GM23338 (cell line): ENCODE data around the gene UBXN7. TPM values are rescaled to one million over a fixed set of nuclear protein-coding genes. Genes with fewer than 3 reads are reported as not detected.
A peak's percentile ranks its signal among the peaks of the same experiment; 100 is the strongest.
"Not testable (repeated sequence)": the region's sequence is repeated elsewhere in the genome, so short reads cannot be mapped to it uniquely, and the experiment has no call there.

Experiments
- ATAC-seq: fragments of 200-7000 bp; cut with Tn5 transposase; 3 replicates; pipeline ENCODE4 v1.9.1; 2020
- DNase-seq: peaks from one replicate; pipeline ENCODE4 v3.0.0-alpha.2; 2015; ENCODE audit warnings: low spot score
- H2AFZ ChIP-seq: fragments of 200-600 bp; sonication (generic); 2 replicates; pipeline ENCODE4 v1.8.0; 2016; ENCODE audit warnings: antibody characterized with exemption, mild to moderate bottlenecking, moderate library complexity
- H3F3A ChIP-seq: fragments of 200-600 bp; sonication (generic); replicated peaks from 2 replicates; pipeline ENCODE4 v1.8.0; 2017; ENCODE audit warnings: antibody characterized with exemption, mixed run types, low read depth
- H3K27ac ChIP-seq: fragments of 200-600 bp; sonication (generic); 2 replicates; pipeline ENCODE4 v1.6.1; 2016; ENCODE audit warnings: low read depth
- H3K27me3 ChIP-seq: fragments of 200-600 bp; sonication (generic); 2 replicates; pipeline ENCODE4 v1.8.0; 2016; ENCODE audit warnings: mild to moderate bottlenecking, mixed run types, moderate library complexity; ENCODE audit not compliant: insufficient read depth
- H3K36me3 ChIP-seq: fragments of 200-600 bp; sonication (generic); 2 replicates; pipeline ENCODE4 v1.8.0; 2016; ENCODE audit warnings: mild to moderate bottlenecking; ENCODE audit not compliant: insufficient read depth
- H3K4me1 ChIP-seq: fragments of 200-600 bp; sonication (generic); 2 replicates; pipeline ENCODE4 v1.8.0; 2016; ENCODE audit warnings: mild to moderate bottlenecking, moderate library complexity; ENCODE audit not compliant: insufficient read depth
- H3K4me2 ChIP-seq: fragments of 200-600 bp; sonication (generic); 2 replicates; pipeline ENCODE4 v1.7.1; 2017; ENCODE audit warnings: mixed run types
- H3K4me3 ChIP-seq: fragments of 200-600 bp; sonication (generic); 2 replicates; pipeline ENCODE4 v1.6.1; 2016; ENCODE audit warnings: mixed run types
- H3K79me2 ChIP-seq: fragments of 200-600 bp; sonication (generic); replicated peaks from 2 replicates; pipeline ENCODE4 v1.8.0; 2017; ENCODE audit warnings: mild to moderate bottlenecking; ENCODE audit not compliant: insufficient read depth
- H3K9me2 ChIP-seq: fragments of 200-600 bp; sonication (generic); 2 replicates; pipeline ENCODE4 v1.8.0; 2017; ENCODE audit not compliant: insufficient read depth
- H4K20me1 ChIP-seq: fragments of 200-600 bp; sonication (generic); replicated peaks from 2 replicates; pipeline ENCODE4 v1.8.0; 2017; ENCODE audit warnings: mild to moderate bottlenecking; ENCODE audit not compliant: insufficient read depth
- H3K27ac Mint-ChIP-seq: 2 replicates; pipeline ENCODE4 v1.8.0; 2020; ENCODE audit warnings: inconsistent platforms, mild to moderate bottlenecking, moderate library complexity, mixed read lengths
- H3K27me3 Mint-ChIP-seq: 3 replicates; pipeline ENCODE4 v1.8.0; 2022; ENCODE audit warnings: low read depth, mild to moderate bottlenecking, moderate library complexity, mixed read lengths, inconsistent platforms; ENCODE audit not compliant: insufficient read depth, poor library complexity
- H3K36me3 Mint-ChIP-seq: 3 replicates; pipeline ENCODE4 v1.8.0; 2021; ENCODE audit warnings: low read depth, mild to moderate bottlenecking, inconsistent platforms, moderate library complexity, mixed read lengths
- H3K4me1 Mint-ChIP-seq: 3 replicates; pipeline ENCODE4 v1.8.0; 2020; ENCODE audit warnings: mild to moderate bottlenecking, inconsistent platforms, mixed read lengths
- H3K4me3 Mint-ChIP-seq: 3 replicates; pipeline ENCODE4 v1.8.0; 2021; ENCODE audit warnings: moderate library complexity, mild to moderate bottlenecking, inconsistent platforms, mixed read lengths
- H3K9me3 Mint-ChIP-seq: 3 replicates; pipeline ENCODE4 v1.8.0; 2020; ENCODE audit warnings: moderate library complexity, mild to moderate bottlenecking, inconsistent platforms, mixed read lengths
- JUNB ChIP-seq: IDR thresholded peaks from one replicate; pipeline ENCODE4 v1.6.1; 2016; ENCODE audit warnings: antibody characterized with exemption; ENCODE audit not compliant: unreplicated experiment
- polyA plus RNA-seq: library from polyadenylated mRNA; unstranded; fragments of >200 nt; fragmentation: Nextera tagmentation; extraction: Ambion mirVana; gene quantifications from 2 replicates; pipeline ENCODE4 v1.2.1, GENCODE V29; 2016
- total RNA-seq: library from RNA; depleted of rRNA; stranded (reverse); fragments of >200 nt; shearing (Covaris generic); gene quantifications from 2 replicates; pipeline ENCODE4 v1.2.3, GENCODE V29; 2014
- TF ChIP-seq, protein P1 (sequence below): fragments of 250-450 bp; sonication (Bioruptor Pico); IDR thresholded peaks from 2 replicates; pipeline ENCODE4 v1.5.0; 2020; ENCODE audit warnings: mild to moderate bottlenecking, moderate library complexity
- TF ChIP-seq, protein P2 (sequence below): IDR thresholded peaks from 2 replicates; pipeline ENCODE4 v1.6.1; 2016; ENCODE audit warnings: antibody characterized with exemption
- TF ChIP-seq, protein P3 (sequence below), 2 experiments: fragments of 200-600 bp in 1 of 2; sonication (generic) in 1 of 2; conservative IDR thresholded peaks; 2 replicates each; pipeline versions ENCODE4 v1.5.1 to v1.6.1; 2016 to 2017; ENCODE audit warnings: antibody characterized with exemption in 2 of 2, low read depth in 2 of 2, mild to moderate bottlenecking in 2 of 2, moderate library complexity in 1 of 2

The UBXN7 gene
- total and polyA plus RNA-seq, 2 experiments from 2014 or later = 37.9 to 46.2 TPM

DNA sequence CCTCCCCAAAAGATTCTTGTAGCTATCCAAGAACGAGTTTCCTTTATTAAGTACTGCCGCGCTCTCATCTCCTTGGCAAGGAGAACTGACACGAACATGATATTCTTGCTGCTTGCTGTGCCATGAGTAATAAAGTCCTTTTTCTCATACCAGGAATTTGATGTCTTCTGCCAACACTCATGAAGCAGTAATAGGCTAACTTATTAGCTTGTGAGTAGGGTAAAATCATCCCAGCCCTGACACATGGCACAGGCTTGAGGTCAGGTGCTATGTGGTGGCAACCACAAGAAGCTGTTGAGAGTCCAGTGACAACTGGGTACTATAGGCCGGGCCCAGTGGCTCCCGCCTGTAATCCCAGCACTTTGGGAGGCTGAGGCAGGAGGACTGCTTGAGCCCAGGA is 22.7 kb upstream of the UBXN7 start (continued):
- TF ChIP-seq, protein P1, sequence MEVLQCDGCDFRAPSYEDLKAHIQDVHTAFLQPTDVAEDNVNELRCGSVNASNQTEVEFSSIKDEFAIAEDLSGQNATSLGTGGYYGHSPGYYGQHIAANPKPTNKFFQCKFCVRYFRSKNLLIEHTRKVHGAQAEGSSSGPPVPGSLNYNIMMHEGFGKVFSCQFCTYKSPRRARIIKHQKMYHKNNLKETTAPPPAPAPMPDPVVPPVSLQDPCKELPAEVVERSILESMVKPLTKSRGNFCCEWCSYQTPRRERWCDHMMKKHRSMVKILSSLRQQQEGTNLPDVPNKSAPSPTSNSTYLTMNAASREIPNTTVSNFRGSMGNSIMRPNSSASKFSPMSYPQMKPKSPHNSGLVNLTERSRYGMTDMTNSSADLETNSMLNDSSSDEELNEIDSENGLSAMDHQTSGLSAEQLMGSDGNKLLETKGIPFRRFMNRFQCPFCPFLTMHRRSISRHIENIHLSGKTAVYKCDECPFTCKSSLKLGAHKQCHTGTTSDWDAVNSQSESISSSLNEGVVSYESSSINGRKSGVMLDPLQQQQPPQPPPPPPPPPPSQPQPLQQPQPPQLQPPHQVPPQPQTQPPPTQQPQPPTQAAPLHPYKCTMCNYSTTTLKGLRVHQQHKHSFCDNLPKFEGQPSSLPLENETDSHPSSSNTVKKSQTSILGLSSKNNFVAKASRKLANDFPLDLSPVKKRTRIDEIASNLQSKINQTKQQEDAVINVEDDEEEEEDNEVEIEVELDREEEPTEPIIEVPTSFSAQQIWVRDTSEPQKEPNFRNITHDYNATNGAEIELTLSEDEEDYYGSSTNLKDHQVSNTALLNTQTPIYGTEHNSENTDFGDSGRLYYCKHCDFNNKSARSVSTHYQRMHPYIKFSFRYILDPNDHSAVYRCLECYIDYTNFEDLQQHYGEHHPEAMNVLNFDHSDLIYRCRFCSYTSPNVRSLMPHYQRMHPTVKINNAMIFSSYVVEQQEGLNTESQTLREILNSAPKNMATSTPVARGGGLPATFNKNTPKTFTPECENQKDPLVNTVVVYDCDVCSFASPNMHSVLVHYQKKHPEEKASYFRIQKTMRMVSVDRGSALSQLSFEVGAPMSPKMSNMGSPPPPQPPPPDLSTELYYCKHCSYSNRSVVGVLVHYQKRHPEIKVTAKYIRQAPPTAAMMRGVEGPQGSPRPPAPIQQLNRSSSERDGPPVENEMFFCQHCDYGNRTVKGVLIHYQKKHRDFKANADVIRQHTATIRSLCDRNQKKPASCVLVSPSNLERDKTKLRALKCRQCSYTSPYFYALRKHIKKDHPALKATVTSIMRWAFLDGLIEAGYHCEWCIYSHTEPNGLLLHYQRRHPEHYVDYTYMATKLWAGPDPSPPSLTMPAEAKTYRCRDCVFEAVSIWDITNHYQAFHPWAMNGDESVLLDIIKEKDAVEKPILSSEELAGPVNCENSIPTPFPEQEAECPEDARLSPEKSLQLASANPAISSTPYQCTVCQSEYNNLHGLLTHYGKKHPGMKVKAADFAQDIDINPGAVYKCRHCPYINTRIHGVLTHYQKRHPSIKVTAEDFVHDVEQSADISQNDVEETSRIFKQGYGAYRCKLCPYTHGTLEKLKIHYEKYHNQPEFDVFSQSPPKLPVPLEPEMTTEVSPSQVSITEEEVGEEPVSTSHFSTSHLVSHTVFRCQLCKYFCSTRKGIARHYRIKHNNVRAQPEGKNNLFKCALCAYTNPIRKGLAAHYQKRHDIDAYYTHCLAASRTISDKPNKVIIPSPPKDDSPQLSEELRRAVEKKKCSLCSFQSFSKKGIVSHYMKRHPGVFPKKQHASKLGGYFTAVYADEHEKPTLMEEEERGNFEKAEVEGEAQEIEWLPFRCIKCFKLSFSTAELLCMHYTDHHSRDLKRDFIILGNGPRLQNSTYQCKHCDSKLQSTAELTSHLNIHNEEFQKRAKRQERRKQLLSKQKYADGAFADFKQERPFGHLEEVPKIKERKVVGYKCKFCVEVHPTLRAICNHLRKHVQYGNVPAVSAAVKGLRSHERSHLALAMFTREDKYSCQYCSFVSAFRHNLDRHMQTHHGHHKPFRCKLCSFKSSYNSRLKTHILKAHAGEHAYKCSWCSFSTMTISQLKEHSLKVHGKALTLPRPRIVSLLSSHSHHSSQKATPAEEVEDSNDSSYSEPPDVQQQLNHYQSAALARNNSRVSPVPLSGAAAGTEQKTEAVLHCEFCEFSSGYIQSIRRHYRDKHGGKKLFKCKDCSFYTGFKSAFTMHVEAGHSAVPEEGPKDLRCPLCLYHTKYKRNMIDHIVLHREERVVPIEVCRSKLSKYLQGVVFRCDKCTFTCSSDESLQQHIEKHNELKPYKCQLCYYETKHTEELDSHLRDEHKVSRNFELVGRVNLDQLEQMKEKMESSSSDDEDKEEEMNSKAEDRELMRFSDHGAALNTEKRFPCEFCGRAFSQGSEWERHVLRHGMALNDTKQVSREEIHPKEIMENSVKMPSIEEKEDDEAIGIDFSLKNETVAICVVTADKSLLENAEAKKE (CRISPR knock-in tag) = no peak
- TF ChIP-seq, protein P2, sequence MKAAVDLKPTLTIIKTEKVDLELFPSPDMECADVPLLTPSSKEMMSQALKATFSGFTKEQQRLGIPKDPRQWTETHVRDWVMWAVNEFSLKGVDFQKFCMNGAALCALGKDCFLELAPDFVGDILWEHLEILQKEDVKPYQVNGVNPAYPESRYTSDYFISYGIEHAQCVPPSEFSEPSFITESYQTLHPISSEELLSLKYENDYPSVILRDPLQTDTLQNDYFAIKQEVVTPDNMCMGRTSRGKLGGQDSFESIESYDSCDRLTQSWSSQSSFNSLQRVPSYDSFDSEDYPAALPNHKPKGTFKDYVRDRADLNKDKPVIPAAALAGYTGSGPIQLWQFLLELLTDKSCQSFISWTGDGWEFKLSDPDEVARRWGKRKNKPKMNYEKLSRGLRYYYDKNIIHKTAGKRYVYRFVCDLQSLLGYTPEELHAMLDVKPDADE = no peak
- no peak for TF ChIP-seq JUNB

DNA sequence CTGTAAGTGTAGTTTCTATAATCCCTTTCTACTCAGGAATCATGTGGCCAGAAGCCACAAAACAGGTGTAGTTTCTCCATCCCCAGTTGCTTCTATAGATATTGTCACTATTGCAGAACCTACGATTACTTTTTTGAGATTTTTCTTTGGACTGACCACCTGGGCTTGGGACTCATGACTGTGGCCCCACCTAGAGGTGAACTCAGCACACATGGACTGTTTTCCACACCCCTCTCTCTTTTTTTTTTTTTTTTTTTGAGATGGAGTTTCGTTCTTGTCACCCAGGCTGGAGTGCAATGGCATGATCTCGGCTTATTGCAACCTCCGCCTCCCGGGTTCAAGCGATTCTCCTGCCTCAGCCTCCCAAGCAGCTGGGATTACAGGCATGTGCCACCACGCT is 13.2 kb upstream of the UBXN7 start:
- not testable (repeated sequence) for H3K27me3 ChIP-seq, H3K4me3 Mint-ChIP-seq, H3K9me2 ChIP-seq, H3K4me1 ChIP-seq, H3K4me2 ChIP-seq, H3F3A ChIP-seq, H3K36me3 ChIP-seq, H3K27ac Mint-ChIP-seq, H3K4me3 ChIP-seq, H3K36me3 Mint-ChIP-seq, H4K20me1 ChIP-seq, H3K4me1 Mint-ChIP-seq, H2AFZ ChIP-seq, H3K9me3 Mint-ChIP-seq, H3K79me2 ChIP-seq
- DNase-seq (peak; percentile 65), ATAC-seq (peak; percentile 80)
- peaks cover 15% of the 10 kb centered on the region for H3K27me3 Mint-ChIP-seq
- TF ChIP-seq, protein P3, sequence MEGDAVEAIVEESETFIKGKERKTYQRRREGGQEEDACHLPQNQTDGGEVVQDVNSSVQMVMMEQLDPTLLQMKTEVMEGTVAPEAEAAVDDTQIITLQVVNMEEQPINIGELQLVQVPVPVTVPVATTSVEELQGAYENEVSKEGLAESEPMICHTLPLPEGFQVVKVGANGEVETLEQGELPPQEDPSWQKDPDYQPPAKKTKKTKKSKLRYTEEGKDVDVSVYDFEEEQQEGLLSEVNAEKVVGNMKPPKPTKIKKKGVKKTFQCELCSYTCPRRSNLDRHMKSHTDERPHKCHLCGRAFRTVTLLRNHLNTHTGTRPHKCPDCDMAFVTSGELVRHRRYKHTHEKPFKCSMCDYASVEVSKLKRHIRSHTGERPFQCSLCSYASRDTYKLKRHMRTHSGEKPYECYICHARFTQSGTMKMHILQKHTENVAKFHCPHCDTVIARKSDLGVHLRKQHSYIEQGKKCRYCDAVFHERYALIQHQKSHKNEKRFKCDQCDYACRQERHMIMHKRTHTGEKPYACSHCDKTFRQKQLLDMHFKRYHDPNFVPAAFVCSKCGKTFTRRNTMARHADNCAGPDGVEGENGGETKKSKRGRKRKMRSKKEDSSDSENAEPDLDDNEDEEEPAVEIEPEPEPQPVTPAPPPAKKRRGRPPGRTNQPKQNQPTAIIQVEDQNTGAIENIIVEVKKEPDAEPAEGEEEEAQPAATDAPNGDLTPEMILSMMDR (conservative IDR thresholded peaks at IDR 0.05; ENCODE audit: low read depth in 2 of 2) = peak; percentile 64 to 71
- 0 out of 2 replicates have a peak overlapping the region, but pooled peaks have one; percentile 34 for H3K27ac ChIP-seq
